Measurements from ENCODE around the gene DDB1. TPM values are rescaled to one million over a fixed set of nuclear protein-coding genes. Genes with fewer than 3 reads are reported as not detected.

Gene DDB1
- total and polyA plus RNA-seq, 2 experiments from 2014 or later: 177 to 215 TPM

GRCh38 chr11:61357233-61357893 lies 24.5 kb upstream of the DDB1 start:
- H4K20me1 ChIP-seq (ENCODE audit: insufficient read depth, poor library complexity, severe bottlenecking): no peaks in the 10 kb centered on the region
- no peaks in the 10 kb centered on the region for H3K4me1 ChIP-seq (ENCODE audit: insufficient read depth)
- H3K4me3 ChIP-seq: no peak overlapping the region
- TF ChIP-seq CTCF (IDR thresholded peaks at IDR 0.05; ENCODE audit: poor library complexity) (no peak), EZH2 (IDR thresholded peaks at IDR 0.05; ENCODE audit: borderline replicate concordance) (no peak), EZH2phosphoT487 (IDR thresholded peaks at IDR 0.05; ENCODE audit: low read depth, severe bottlenecking, unreplicated experiment) (no peak)
- H3K9me2 ChIP-seq (replicated peaks; ENCODE audit: insufficient read depth): no peaks in the 10 kb centered on the region
- no peak overlapping the region for H3K4me2 ChIP-seq
- DNase-seq (ENCODE audit: low spot score): no peak
- no peaks in the 10 kb centered on the region for H3K36me3 ChIP-seq (replicated peaks; ENCODE audit: insufficient read depth, low read depth)
- H3K79me2 ChIP-seq: peaks cover 18% of the 10 kb centered on the region
- 95% methylated on average over 9 of the region's 9 CpGs for WGBS (ENCODE audit: low lambda C conversion rate, missing lambda C conversion rate)
- H3K9me3 ChIP-seq (ENCODE audit: low read depth): no peaks in the 10 kb centered on the region
- H3K27me3 ChIP-seq: no peaks in the 10 kb centered on the region
- no peak overlapping the region for H3K27ac ChIP-seq
- H2AFZ ChIP-seq: no peak overlapping the region

- peaks cover 18% of the 10 kb centered on the region for H3K79me2 ChIP-seq
- 92% methylated on average over 4 of the region's 4 CpGs for WGBS (ENCODE audit: low lambda C conversion rate, missing lambda C conversion rate)
- H3K4me3 ChIP-seq: no peak overlapping the region
- H4K20me1 ChIP-seq (ENCODE audit: insufficient read depth, poor library complexity, severe bottlenecking): no peaks in the 10 kb centered on the region
- H3K36me3 ChIP-seq (replicated peaks; ENCODE audit: insufficient read depth, low read depth): no peaks in the 10 kb centered on the region
- no peak for DNase-seq (ENCODE audit: low spot score)
- no peak overlapping the region for H3K4me2 ChIP-seq
- no peak for TF ChIP-seq CTCF (IDR thresholded peaks at IDR 0.05; ENCODE audit: poor library complexity)
- TF ChIP-seq EZH2 (IDR thresholded peaks at IDR 0.05; ENCODE audit: borderline replicate concordance): no peak
- TF ChIP-seq EZH2phosphoT487 (IDR thresholded peaks at IDR 0.05; ENCODE audit: low read depth, severe bottlenecking, unreplicated experiment): no peak
- no peaks in the 10 kb centered on the region for H3K27me3 ChIP-seq
- H3K9me2 ChIP-seq (replicated peaks; ENCODE audit: insufficient read depth): no peaks in the 10 kb centered on the region
- no peaks in the 10 kb centered on the region for H3K4me1 ChIP-seq (ENCODE audit: insufficient read depth)
- H2AFZ ChIP-seq: no peak overlapping the region
- no peaks in the 10 kb centered on the region for H3K9me3 ChIP-seq (ENCODE audit: low read depth)
- no peak overlapping the region for H3K27ac ChIP-seq
These were observed 23.8 kb upstream of the DDB1 start for GRCh38 chr11:61356706-61357105.

GRCh38 chr11:61354208-61354607 lies 21.3 kb upstream of the DDB1 start:
- no peak for DNase-seq (ENCODE audit: low spot score)
- WGBS (ENCODE audit: low lambda C conversion rate, missing lambda C conversion rate): 96% methylated on average over 2 of the region's 2 CpGs
- Histone ChIP-seq H3K9me2 (replicated peaks; ENCODE audit: insufficient read depth) (no peaks in the 10 kb centered on the region), H3K27ac (no peak overlapping the region), H3K4me2 (no peak overlapping the region), H3K27me3 (no peaks in the 10 kb centered on the region), H3K9me3 (ENCODE audit: low read depth) (no peaks in the 10 kb centered on the region), H3K4me3 (no peak overlapping the region), H2AFZ (no peak overlapping the region), H4K20me1 (ENCODE audit: insufficient read depth, poor library complexity, severe bottlenecking) (no peaks in the 10 kb centered on the region), H3K36me3 (replicated peaks; ENCODE audit: insufficient read depth, low read depth) (no peaks in the 10 kb centered on the region), H3K4me1 (ENCODE audit: insufficient read depth) (no peaks in the 10 kb centered on the region), H3K79me2 (peaks cover 6% of the 10 kb centered on the region)
- TF ChIP-seq CTCF (IDR thresholded peaks at IDR 0.05; ENCODE audit: poor library complexity) (no peak), EZH2 (IDR thresholded peaks at IDR 0.05; ENCODE audit: borderline replicate concordance) (no peak), EZH2phosphoT487 (IDR thresholded peaks at IDR 0.05; ENCODE audit: low read depth, severe bottlenecking, unreplicated experiment) (no peak)

All from hepatocyte (in vitro differentiated cells).